B cell (primary cell): ENCODE data around the gene STARD10. TPM values are rescaled to one million over a fixed set of nuclear protein-coding genes. Genes with fewer than 3 reads are reported as not detected.

Experiments
- ATAC-seq: fragments of 200-7000 bp; cut with Tn5 transposase; one replicate; pipeline ENCODE4 v1.10.0; 2021; ENCODE audit warnings: low read depth, mild to moderate bottlenecking, moderate number of reproducible peaks, moderate library complexity
- CTCF ChIA-PET: fragments of 350-600 bp; sonication (Branson Sonifier 250); formaldehyde crosslinking; loops from one replicate; lab custom pipeline; 2021; ENCODE audit warnings: antibody characterized with exemption, inconsistent platforms; lab: Charles Lee
- POLR2A ChIA-PET: fragments of 350-600 bp; sonication (Branson Sonifier 250); formaldehyde crosslinking; loops from one replicate; lab custom pipeline; 2021; ENCODE audit warnings: antibody characterized with exemption; lab: Charles Lee
- DNase-seq: peaks from one replicate; pipeline ENCODE4 v3.0.0; 2013
- H2AFZ ChIP-seq: 2 replicates; pipeline ENCODE4 v1.6.1; 2012; ENCODE audit warnings: mild to moderate bottlenecking, low read depth, low read length; ENCODE audit not compliant: insufficient read depth, poor library complexity, severe bottlenecking
- H3K27ac ChIP-seq, 2 donors: 1 replicate in 1 of 2; 2 replicates in 1 of 2; pipeline ENCODE4 v1.5.1; 2012 to 2013; ENCODE audit warnings: low read length in 2 of 2, mild to moderate bottlenecking in 2 of 2, moderate library complexity in 1 of 2
- H3K27me3 ChIP-seq, 4 experiments: fragments of 200-600 bp in 1 of 4; sonication (generic) in 1 of 4; replicated peaks in 1 of 4; 1 replicate in 2 of 4; 2 replicates in 2 of 4; pipeline versions ENCODE4 v1.6.1 to v1.7.0; 2013 to 2016; ENCODE audit warnings: low read length in 3 of 4, mild to moderate bottlenecking in 2 of 4, mixed read lengths in 1 of 4, moderate library complexity in 1 of 4; ENCODE audit not compliant: insufficient read depth in 4 of 4, control insufficient read depth in 3 of 4; ENCODE audit errors: control extremely low read depth in 1 of 4
- H3K36me3 ChIP-seq, 2 experiments: replicated peaks in 1 of 2; 1 replicate in 1 of 2; 2 replicates in 1 of 2; pipeline versions ENCODE4 v1.6.1 to v1.7.1; 2013; ENCODE audit warnings: low read length in 1 of 2; ENCODE audit not compliant: insufficient read depth in 2 of 2, control insufficient read depth in 1 of 2; ENCODE audit errors: control extremely low read depth in 1 of 2, extremely low read depth in 1 of 2
- H3K4me1 ChIP-seq, 2 donors: fragments of 200-600 bp in 1 of 2; sonication (generic) in 1 of 2; 1 replicate in 1 of 2; 2 replicates in 1 of 2; pipeline versions ENCODE4 v1.5.1 to v1.6.1; 2013 to 2017; ENCODE audit warnings: low read length in 2 of 2; ENCODE audit not compliant: control insufficient read depth in 2 of 2, insufficient read depth in 2 of 2
- H3K4me2 ChIP-seq: replicated peaks from 2 replicates; pipeline ENCODE3; 2012; ENCODE audit warnings: mild to moderate bottlenecking, low read depth, low read length; ENCODE audit not compliant: poor library complexity, severe bottlenecking
- H3K4me3 ChIP-seq, 5 experiments: fragments of 200-600 bp in 1 of 5; sonication (generic) in 1 of 5; 1 replicate in 3 of 5; 2 replicates in 2 of 5; pipeline versions ENCODE4 v1.5.1 to v1.7.0; 2011 to 2016; ENCODE audit warnings: low read length in 4 of 5, mild to moderate bottlenecking in 4 of 5, low read depth in 2 of 5, control low read depth in 1 of 5, moderate library complexity in 1 of 5; ENCODE audit not compliant: insufficient read depth in 1 of 5; ENCODE audit errors: control extremely low read depth in 1 of 5, extremely low read depth in 1 of 5
- H3K79me2 ChIP-seq: fragments of 200-600 bp; sonication (generic); one replicate; pipeline ENCODE4 v1.6.0; 2016; ENCODE audit warnings: low read length; ENCODE audit not compliant: control insufficient read depth, insufficient read depth
- H3K9ac ChIP-seq: fragments of 200-600 bp; sonication (generic); 2 replicates; pipeline ENCODE4 v1.6.1; 2017; ENCODE audit warnings: mild to moderate bottlenecking, low read length, moderate library complexity
- H3K9me3 ChIP-seq, 3 donors: one replicate each; pipeline versions ENCODE4 v1.6.1 to v1.7.1; 2013; ENCODE audit warnings: low read length in 2 of 3; ENCODE audit not compliant: control insufficient read depth in 2 of 3, insufficient read depth in 1 of 3; ENCODE audit errors: control extremely low read depth in 1 of 3
- H4K20me1 ChIP-seq: 2 replicates; pipeline ENCODE4 v1.6.0; 2012; ENCODE audit warnings: mild to moderate bottlenecking, low read length; ENCODE audit not compliant: insufficient read depth, control insufficient read depth, poor library complexity, severe bottlenecking
- H3K27ac Mint-ChIP-seq: one replicate; pipeline ENCODE4 v1.8.0; 2021; ENCODE audit warnings: mixed read lengths
- H3K27me3 Mint-ChIP-seq: one replicate; pipeline ENCODE4 v1.8.0; 2021; ENCODE audit warnings: mixed read lengths
- H3K4me1 Mint-ChIP-seq: one replicate; pipeline ENCODE4 v1.8.0; 2021; ENCODE audit warnings: mixed read lengths
- H3K4me3 Mint-ChIP-seq: one replicate; pipeline ENCODE4 v1.8.0; 2021; ENCODE audit warnings: mixed read lengths
- H3K9me3 Mint-ChIP-seq: one replicate; pipeline ENCODE4 v1.8.0; 2022; ENCODE audit warnings: mixed read lengths; ENCODE audit not compliant: insufficient read depth
- CTCF ChIP-seq: fragments of 200-600 bp; IDR thresholded peaks from one replicate; pipeline ENCODE4 v1.8.0; 2022; ENCODE audit warnings: antibody characterized with exemption, mild to moderate bottlenecking
- EZH2 ChIP-seq: IDR thresholded peaks from 2 replicates; pipeline ENCODE4 v1.6.1; 2012; ENCODE audit warnings: borderline replicate concordance, low read depth, mild to moderate bottlenecking, moderate library complexity, low read length; ENCODE audit not compliant: insufficient read depth, poor library complexity, severe bottlenecking
- WGBS: methylation state at CpG from one replicate; pipeline ENCODE4 v1.1.5; 2013; ENCODE audit warnings: missing lambda C conversion rate; ENCODE audit not compliant: insufficient coverage; 5-methylcytosine and 5-hydroxymethylcytosine counted together
- intact Hi-C: fragments of 100-400 bp; cut with micrococcal nuclease; formaldehyde crosslinking; loops from one replicate; pipeline ENCODE4 v1.10.0; 2022
- polyA plus RNA-seq: library from polyadenylated mRNA; depleted of rRNA; stranded (reverse); fragments of >200 nt; gene quantifications from 2 replicates; pipeline ENCODE4 v1.2.3, GENCODE V29; 2012
- total RNA-seq, 2 donors: library from RNA; stranded (reverse); fragments of 120-200 nt in 1 of 2; gene quantifications; 1 replicate in 1 of 2; 2 replicates in 1 of 2; pipeline versions ENCODE4 v1.2.3 to v1.2.4, GENCODE V29; 2013 to 2022

STARD10 gene
- total and polyA plus RNA-seq, 2 donors (not counting 1 experiment from before 2014, with no cell fraction given): 37.5 to 39.2 TPM

- Mint-ChIP-seq H3K27ac (peak overlapping the region; percentile 95), H3K4me3 (peak overlapping the region; percentile 16), H3K4me1 (peaks cover 53% of the 10 kb centered on the region), H3K9me3 (no peaks in the 10 kb centered on the region), H3K27me3 (no peaks in the 10 kb centered on the region)
- TF ChIP-seq CTCF (no peak), EZH2 (no peak)
- DNase-seq (peak; percentile 52), ATAC-seq (no peak)
- intact Hi-C loops: loop anchor here (2.0 to 5.0 kb wide), 4 partner anchors 70 to 554 kb away; partner anchors contain the start of genes ARAP1 and RELT
- Histone ChIP-seq H3K4me2 (peak overlapping the region; percentile 71), H3K36me3 (peaks cover 0 to 67% of the 10 kb centered on the region in 2 experiments), H3K4me3 (no peak overlapping the region), H3K79me2 (peaks cover under 1% of the 10 kb centered on the region), H3K4me1 (peaks cover 16 to 38% of the 10 kb centered on the region in 2 donors), H3K27ac (peak overlapping the region; percentile 59 to 86), H4K20me1 (peaks cover 44% of the 10 kb centered on the region), H3K9me3 (peaks cover 0 to 4% (median 0%) of the 10 kb centered on the region in 3 donors), H3K27me3 (no peaks in the 10 kb centered on the region), H3K9ac (no peak overlapping the region), H2AFZ (no peak overlapping the region)
- POLR2A ChIA-PET: interaction anchor here (0.6 to 2.0 kb wide), 5 partner anchors 10 to 101 kb away, joined by 3 to 6 read pairs (median 5); partner anchors contain the start of gene STARD10
- CTCF ChIA-PET: interaction anchor here (0.7 to 3.1 kb wide), 9 partner anchors 8 to 362 kb away, joined by 3 to 18 read pairs (median 4); partner anchors contain the start of gene STARD10
- 89% methylated on average over 7 of the region's 9 CpGs for WGBS
Measured at GRCh38 chr11:72823105-72823804, 29.4 kb upstream of the STARD10 start.
